GM18868 (cell line): ENCODE measurements around the gene PCDH9.

Source experiments
- ATAC-seq: cut with Tn5 transposase; IDR thresholded peaks from one replicate; pipeline ENCODE4 v1.9.1; 2021; ENCODE audit warnings: mild to moderate bottlenecking, moderate library complexity; ENCODE audit not compliant: unreplicated experiment

PCDH9 gene

DNA sequence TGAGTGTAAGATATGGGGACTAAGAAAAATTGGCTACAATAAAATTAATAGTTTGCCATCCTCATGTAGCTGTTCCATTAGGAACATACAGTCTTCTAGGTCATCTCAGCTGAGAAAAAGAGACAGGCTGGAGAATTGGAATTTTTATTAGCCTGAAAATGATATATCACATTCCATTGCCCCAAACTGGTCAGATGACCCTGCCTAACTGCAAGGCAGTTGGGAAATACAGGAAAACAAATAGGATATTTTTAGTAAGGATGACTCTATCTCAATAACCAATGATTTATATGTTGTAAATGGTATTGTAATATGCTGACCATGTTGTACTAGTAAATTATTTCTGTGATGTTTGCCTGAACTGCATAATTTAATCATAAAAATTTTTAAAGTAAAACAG is 673.8 kb downstream of the PCDH9 start:
- ATAC-seq: no peak

DNA sequence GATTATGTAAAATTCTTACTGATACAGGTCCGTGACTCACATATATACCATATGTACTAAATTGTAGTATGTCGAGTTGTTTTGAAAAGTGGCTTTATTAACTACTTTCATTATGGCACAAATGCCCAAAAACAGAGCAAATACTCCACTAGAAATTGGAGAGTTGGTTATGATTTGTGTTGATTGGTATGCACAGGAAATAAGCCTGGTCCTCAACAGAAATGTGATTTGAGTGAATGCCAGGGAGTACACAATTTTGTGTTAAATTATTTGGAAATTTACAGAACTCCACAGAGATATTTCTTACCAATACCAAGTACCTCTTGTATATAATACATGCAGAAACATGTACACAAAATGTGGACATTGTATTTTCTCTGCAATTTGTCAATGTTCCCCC is 676.7 kb downstream of the PCDH9 start:
- no peak for ATAC-seq

DNA sequence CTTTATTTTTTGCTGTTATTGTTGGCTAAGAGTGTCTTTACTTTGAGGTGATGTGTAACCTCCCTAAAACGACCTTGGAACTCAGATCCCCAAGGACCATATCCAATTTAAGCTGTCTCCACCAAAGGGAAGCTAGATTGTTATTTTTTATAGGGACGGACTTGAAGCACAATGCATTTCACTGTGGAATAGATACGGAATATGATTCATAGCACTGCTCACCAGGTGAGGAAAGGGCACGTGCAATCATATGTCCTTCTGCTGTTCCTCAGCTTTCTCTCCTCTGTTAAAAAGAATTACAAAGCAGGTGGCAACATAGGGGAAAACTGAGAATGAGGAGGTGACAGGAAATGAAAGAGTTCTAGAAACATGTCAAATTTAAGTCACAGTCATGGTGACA is 679.0 kb downstream of the PCDH9 start:
- no peak for ATAC-seq

DNA sequence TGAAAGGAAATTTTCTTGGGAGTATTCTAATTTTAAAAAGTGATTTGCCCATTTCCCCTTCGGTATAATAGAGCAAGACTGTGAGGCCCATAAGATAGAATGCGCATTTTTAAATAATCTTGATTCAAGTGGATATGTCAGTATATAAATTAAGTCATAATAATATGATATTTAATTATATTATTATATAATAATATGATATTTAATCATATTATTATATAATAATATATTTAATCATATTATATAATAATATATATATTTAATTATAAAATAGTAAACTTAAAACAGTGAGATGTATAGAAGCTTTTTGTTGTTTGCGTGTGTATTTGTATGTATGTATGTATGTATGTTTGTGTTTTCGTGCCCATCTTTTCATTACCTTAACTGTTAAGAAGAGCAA is 682.5 kb downstream of the PCDH9 start:
- no peak for ATAC-seq

DNA sequence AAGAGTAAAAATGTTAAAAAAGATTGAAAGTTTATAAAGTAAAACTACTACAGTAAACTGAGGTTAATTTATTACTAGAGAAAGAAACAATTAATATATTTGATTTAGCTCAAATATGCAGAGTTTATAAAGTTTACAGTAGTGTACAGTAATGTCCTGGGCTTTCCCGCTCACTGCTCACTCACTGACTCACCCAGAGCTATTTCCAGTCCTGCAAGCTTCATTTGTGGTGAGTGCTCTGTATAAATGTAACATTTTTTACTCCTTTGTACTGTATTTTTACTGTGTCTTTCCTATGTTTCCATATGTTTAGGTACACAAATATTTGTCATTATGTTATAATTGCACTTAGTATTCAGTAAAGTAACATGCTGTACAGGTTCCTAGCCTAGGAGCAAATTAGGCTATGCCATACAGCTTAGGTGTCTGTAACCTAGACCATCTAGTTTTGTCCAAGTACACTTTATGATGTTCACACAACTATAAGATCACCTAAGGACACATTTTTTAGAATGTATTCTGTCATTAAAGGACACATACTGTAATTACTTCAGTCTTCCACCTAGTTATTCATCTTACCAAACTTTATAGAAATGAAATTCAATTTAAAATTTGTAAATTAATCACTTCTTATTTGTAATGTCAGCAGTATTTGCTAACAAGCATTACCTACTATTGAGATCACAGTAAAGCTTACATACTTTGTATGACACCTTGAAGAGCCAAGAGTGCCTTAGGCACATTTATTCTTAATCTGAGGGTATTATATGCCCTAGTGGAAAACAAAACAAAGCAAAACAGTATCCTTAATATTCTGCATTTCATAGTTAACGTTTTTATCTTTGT is 683.4 kb downstream of the PCDH9 start:
- no peak for ATAC-seq

DNA sequence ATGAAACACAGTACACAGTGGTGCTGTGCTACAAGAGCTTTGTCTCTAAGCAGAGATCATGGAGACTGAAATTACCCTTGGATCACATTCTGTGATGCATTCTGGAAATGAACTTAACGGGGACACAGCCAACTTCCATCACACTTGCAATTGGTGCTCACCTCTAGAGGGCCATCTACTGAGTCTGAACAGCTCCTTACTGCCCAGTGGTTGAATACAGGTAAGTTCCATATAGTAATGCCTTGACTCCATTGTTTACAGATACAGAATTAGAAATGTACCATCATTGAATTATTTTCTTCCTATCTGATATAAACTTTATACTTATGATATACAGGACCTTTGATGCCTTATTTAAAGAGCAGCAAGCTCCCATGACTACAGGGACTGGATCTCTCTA is 686.4 kb downstream of the PCDH9 start:
- peak; percentile 54 for ATAC-seq

DNA sequence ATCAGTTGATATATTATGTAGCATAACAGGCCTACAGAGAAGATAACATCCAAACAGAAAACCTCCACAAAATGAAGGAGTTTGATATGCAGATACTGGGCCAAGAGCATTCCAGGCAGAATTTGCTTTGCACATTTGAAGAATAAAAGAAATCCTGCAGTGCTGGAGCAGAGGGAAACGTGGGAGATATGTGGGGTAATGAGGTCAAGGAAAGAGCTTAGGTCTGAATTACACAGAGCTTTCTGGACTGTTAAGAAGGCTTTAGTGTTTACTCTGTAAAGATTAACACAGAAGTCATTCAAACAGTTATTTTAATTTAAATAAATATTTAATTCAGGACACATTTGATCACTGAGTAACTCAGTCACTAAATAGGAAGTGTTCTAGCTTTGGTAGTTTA is 692.7 kb downstream of the PCDH9 start:
- ATAC-seq: no peak

DNA sequence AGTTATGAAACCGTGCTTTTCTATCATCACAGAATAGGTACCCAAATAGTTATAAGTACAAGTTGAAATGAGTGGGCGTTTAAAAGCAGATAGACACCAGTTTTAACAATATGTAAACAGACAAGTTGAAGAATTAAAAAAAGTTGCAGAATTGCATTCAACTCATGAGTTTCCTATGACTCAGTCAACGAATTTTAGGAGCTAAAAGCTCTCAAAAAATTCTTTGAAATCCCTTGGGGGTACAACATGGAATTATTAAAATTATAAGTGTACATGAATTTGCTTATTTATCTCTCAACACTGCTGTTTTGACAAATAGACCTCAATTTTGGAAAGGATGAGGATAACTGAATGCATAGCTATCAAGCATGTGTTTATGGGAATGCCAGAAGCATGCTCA is 693.4 kb downstream of the PCDH9 start:
- no peak for ATAC-seq

DNA sequence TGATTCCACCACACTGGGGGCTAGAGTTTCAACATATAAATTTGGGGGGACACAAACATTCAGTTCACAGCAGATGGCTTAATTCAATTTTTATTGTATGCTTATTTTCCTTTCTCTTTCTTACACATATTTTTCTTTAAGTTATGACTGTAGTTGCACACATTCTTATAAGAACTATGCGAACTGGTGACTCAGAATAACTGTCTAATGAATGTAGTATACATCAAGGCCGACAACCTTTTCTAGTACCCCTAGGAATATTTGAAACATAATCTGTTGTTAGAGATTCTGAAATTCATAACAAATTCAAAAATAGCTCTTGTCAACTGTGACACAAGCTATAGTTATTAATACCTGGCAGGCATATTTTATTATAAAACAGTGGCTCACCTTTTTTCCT is 695.6 kb downstream of the PCDH9 start:
- ATAC-seq: no peak

DNA sequence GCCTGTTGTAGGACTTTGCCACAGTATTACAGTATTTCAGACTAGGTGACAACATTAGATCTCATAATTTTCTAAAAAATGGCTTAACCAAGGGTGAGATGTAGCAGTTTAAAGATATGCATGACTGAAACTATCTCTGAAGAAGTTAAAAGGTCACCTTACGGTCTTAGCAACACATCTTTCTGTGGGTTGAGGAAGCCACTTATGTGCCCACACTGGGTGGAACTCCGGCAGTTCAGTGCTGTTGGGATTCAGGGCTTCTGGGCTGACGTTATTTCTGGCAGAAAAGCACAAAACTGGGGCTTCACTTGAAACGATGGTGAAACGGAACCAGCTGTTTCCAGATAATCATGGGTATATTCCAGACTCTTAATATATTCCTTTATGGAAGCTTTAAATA is 697.3 kb downstream of the PCDH9 start:
- no peak for ATAC-seq

DNA sequence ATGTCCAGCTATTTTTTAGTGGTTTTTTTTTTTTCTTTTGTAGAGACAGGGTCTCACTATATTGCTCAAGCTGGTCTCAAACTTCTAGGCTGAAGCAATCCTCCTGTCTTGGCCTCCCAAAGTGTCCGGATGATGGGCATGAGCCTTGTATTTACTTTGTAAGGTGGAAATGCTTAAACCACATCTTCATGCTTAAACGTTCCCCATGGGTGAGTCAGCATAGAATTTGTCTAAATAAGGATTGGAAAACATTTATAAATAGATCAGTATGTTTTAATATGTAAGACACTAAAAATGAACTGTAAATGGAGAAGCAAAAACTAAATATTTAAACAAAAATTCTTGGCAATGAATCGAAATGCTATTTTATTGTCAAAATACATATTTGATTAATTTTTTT is 698.0 kb downstream of the PCDH9 start:
- no peak for ATAC-seq

DNA sequence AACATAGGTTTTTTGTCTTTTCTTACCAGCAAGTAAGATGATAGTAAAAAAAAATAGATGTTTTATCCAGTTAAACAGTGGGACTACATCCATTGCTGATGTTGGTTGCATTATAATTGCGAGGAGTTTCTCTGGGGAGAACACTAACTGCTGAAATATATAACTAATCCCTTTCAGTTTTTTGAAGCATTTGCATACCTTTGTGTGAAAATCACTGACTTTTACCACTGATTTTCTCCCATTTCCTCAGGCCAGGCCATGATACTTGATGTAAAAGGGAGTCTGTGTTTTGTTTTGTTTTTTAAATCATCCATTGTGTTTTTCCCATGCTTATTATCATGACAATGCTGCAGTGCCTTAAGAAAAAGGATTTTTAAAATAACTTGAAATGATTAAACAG is 699.5 kb downstream of the PCDH9 start:
- no peak for ATAC-seq

DNA sequence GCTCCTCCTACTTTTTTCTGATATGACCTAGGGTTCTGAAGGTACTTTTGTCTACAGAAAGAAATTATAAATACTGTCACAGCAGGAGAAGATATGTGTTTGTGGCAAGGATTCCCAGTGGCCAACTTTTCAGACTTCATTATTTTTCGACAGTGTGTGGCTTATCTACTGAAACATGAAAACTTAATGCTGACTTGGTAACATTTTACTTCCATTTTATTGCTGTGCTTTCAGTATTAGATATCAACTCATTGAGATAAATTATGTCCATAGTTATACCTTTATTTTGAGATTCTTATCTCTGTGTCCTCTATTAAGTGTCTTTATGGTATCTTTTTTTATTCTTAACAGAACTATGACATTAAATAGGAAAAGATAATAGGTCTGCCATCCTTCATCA is 700.0 kb downstream of the PCDH9 start:
- no peak for ATAC-seq

DNA sequence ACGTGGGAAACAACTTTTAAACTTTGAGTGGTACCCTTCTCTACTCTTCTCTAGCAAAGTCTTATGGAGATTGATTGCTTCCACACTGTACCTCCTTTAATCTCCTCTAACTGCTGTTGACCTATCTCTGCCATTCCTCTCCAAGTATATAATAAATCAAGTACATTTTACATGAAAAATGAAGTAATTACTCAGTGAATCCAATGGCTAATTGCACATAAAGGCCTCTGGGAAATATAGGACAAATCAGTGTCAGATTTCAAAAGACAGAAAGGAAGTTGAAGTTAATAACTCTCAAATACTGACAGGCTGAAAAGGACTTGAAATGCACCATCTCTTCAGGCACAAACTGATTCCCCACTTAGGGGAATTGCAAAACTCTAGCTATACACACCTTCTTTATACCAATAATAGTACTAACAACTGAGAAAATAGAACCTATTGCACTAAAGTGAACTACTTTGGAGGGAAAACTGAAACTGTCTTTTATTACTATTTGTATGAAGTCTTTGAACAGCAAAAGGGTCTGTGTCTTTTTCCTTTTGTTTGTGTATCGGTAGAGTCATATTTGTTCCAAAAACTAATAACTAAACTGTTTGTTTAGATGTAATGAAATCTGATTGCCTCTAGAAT is 701.1 kb downstream of the PCDH9 start:
- ATAC-seq: no peak

DNA sequence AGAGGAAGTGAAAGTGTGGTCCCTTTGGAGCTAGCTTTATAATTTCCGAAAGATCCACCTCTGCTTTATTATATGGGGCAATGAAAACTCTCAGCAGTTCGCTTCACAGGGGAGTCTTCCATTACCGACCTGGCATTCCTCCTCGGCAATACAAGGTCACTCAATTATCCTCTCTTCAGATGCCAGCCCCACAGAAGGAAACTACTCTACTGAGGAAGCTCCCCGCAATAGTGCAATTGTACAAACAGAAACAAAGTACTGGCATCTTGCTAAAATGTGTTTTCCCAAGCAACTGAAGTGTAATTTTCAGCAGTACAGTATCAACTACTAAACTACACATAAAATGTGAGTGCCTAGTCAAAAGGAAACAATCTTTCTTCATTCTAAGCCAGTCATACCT is 702.0 kb downstream of the PCDH9 start:
- no peak for ATAC-seq

DNA sequence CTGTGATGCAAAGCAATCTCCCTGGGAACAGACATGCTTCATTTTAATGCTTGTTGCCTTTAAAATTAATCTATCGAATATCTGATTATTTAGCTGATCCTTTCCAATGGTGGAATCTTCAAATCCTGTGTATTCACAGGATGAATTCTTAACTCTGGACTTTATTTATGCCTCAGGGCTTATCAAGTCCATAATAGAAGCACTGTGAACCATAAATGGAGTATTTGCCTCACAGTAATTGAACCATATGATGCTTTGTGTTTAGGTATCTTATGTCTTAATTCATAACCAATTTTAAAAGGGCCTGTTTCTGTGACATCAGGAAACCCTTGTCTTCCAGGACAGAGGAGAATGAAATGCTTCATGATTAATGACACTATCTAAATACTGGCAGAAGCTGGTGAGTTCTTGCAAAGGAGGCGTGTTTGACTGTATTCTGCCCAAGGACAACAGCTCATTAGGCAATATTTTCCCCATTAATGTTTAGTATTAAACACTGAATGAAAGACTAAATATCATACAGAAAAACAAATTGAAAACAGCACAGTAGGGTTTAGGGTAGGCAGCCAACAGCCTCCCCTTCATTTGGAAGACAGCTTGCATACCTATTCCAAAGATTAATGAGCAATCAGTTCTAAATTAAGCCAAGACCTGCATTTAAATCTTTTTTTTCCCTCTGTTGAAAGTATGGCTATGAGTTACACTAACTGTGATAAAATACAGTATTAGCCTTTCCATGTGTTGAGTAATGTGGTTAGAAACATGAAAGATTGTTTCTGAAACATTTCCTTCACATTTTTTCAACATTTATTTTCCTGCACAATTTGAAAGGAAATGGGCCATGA is 709.4 kb downstream of the PCDH9 start:
- ATAC-seq: no peak

DNA sequence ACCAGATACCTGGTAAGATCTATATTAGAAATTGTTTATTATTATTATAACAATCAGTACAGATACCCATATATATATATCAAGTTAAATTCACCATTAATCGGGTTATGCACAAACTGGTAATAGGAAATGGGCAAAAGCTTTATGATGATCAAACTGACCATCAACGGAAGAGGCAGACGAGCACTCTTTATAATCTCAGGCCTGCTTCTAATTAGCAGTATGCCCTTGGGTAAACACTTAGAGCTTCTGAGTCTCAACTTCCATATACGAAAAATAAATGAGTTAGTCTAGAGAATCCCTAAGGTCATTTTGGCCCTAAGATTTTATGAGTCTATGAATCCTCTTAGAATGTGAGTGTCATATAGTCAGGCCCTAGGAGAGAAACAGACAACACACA is 710.9 kb downstream of the PCDH9 start:
- no peak for ATAC-seq

DNA sequence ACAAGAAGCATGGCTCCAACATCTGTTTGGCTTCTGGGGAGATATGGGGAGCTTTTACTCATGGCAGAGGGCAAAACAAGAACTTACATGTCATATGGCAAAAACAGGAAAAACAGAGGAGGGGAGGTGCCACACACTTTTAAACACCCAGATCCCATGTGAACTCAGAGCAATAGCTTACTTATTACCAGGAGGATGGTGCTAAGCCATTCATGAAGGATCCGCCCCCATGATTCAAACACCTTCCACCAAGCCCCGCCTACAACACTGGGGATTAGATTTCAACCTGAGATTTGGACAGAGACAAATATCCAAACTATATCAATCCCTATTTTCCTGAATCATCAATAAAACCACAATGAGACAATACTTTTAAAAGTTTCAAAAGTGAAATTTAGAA is 712.1 kb downstream of the PCDH9 start:
- no peak for ATAC-seq

DNA sequence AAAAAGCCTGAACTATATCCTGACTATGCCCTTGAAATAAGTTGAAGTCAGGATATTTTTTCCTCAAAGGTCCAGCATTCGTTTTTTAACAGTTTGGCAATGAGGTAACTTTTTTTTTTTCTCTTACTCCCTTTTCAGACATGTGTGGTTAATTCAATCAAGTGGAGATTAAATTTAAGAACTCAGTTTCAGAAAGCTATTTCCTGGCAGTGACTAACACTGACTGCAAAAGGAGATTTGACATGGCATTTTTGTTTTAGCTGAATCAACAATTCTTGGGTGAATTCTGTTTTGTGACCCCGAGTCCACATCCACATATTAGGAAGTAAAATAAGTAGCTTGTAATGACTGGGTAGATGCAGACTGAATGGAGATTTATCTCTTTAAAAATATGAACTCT is 716.4 kb downstream of the PCDH9 start:
- ATAC-seq: no peak

DNA sequence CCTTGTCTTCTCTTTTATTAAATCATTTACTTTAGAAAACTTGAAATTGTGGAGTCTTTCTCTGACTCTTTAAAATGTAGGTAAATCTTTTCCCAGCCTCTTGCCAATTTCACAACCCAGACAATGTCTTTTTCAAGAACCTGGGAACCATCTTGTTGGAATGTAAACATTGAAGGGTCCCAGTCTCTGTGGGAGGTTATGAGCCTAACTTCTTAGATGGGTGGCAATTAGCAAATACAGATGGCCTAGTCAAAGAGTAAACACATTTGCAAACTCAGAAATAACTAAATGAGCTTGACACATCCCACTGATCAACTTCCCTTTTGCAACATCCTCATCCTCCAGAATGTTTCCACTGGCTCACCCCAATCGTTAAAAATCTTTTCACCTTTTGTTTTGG is 721.0 kb downstream of the PCDH9 start:
- ATAC-seq: no peak

DNA sequence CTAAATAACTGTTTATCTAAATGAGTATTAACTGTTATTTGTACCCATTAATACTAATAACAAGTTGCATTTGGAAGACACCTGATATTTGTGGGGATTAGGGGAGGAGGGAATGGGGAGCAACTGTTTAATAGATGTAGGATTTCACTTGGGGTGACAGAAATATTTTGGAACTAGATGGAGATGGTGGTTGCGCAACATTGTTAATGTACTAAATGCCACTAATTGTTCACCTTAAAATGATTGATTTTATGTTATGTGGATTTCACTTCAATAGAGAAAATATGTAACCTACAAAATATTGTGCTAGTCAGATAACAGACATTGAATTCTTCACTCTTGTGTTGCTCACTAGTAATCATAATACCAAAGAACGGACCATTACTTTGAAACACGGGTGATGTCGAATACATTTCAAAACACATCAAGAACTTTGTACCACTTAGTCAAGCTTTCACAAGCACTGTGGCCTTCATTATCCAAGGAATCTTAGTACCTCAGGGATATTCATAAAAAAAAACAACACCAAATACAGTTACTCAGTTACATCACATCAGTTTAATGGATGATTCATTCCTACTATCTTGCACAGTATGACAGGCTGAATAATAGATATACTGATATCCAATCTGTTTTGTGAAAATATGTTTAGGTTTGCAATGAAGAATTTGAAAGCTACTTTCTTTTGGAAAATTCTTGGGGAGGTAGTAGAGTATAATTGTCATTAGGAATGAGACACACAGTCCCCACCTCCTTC is 721.8 kb downstream of the PCDH9 start:
- ATAC-seq: no peak
